ENCODE measurements around the gene ZNF841.
"Not testable (repeated sequence)": the region's sequence is repeated elsewhere in the genome, so short reads cannot be mapped to it uniquely, and the experiment has no call there.

The ZNF841 gene

DNA sequence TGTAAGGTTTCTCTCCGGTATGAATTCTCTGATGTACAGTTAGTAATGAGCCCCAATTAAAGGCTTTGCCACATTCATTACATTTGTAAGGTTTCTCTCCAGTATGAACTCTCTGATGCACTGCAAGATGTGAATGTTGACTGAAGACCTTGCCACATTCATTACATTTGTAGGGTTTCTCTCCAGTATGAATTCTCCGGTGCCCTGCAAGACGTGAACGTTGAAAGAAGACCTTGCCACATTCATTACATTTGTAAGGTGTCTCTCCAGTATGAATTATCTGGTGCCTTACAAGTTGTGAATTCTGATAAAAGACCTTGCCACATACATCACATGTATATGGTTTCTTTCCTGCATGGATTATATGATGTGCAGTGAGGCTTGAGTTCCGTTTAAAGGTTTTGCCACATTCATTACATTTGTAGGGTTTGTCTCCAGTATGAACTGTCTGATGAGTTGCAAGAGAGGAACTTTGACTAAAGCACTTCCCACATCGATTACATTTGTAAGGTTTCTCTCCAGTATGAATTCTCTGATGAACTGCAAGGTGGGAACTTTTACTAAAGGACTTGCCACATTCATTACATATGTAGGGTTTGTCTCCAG lies 29.2 kb downstream of the ZNF841 start:
- no peak for DNase-seq

GRCh38 chr19:52065399-52065798 lies 30.2 kb downstream of the ZNF841 start:
- DNase-seq: no peak

DNA sequence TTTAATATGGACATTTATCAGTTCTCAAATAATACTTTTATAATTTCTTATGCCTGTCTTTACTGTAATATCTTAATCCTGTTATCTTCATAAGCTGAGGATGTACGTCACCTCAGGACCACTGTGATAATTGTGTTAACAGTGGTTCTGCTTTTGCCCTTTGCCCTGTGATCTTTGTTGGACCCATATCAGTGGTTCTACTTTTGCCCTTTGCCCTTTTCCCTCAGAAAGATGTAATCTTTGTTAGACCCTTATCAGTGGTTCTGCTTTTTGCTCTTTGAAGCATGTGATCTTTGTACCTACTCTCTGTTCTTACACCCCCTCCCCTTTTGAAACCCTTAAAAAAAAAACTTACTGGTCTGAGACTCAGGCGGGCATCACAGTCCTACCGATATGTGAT lies 39.1 kb downstream of the ZNF841 start:
- not testable (repeated sequence) for DNase-seq

DNA sequence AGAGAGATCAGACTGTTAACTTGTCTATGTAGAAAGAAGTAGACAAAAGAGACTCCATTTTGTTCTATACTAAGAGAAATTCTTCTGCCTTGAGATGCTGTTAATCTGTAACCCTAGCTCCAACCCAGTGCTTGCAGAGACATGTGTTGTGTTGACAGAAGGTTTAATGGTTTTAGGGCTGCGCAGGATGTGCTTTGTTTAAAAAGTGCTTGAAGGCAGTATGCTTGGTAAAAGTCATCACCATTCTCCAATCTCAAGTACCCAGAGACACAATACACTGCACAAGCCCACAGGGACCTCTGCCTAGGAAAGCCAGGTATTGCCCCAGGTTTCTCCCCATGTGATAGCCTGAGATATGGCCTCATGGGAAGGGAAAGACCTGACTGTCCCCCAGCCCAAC lies 43.8 kb downstream of the ZNF841 start:
- not testable (repeated sequence) for DNase-seq

DNA sequence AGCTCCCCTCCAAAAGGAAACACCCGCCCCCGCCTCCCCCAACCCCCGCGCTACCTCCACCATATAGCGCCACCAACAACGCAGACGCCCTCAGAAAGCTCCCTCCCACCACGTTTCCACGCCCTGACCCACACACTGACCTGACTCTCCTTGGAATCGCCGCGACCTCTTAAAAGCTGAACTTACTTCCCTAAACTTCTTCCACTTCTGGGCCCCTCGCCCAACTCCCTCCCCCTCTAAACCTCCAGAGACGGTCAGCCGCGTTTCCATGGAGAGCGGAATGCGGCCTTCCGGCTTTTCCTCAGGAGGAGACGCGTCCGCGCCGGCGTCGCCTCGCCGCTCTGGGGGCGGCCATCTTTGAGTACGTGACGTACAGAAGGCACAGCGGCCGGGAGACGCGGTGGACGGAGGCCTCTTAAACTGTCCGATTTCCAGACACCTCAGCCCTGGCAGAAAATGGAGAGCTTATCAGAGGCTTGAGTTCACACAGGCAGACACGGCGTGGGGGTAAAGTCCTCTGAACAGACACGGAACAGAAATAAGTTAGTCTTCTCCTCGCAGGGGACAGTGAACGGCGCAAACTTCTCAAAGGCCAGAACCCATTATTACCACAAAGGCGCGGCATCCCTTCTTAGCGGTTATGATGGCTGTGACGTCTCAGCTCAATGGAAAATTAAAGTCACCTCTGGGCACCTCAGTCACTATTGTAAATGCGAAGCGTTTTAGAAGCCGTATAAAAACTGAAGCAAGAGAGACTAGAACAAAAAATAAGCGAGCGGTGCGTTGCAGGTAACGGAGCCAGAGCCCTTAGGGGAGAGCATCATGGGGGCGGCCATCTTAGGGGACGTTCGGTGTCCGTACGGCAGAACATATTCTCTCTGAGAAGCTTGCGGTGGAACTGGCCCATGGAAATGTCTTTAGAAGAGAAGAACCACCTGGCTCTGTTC lies 46.7 kb downstream of the ZNF841 start, which contains the start of gene ZNF432:
ZNF432 (minus strand) TSS at position 284 of the 947 bp plus-strand sequence. CDS start 1,970 bp downstream, outside the sequence.
- peak; percentile 98 for DNase-seq

- DNase-seq: no peak
Observed at GRCh38 chr19:52039169-52039568, 56.4 kb downstream of the ZNF841 start.

DNA sequence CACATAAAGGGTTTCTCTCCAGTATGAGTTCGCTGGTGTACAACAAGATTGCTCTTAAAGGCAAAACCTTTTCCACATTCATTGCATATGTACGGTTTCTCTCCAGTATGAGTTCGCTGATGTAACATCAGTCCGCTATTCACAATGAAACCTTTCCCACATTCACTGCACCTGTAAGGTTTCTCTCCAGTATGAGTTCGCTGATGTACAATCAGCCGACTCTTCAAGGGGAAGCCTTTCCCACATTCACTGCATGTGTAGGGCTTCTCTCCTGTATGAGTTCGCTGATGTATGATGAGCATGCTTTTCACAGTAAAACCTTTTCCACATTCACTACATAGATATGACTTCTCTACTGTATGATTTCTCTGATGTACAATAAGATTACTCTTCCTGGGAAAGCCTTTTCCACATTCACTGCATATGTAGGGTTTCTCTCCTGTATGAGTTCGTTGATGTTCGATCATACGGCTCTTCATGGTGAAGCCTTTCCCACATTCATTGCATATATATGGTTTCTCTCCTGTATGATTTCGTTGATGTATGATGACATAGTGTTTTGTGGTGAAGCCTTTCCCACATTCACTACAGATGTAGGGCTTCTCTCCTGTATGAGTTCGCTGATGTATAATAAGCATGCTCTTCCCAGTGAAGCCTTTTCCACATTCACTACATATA lies 61.4 kb downstream of the ZNF841 start:
- DNase-seq: no peak

GRCh38 chr19:52028780-52029123 lies 66.8 kb downstream of the ZNF841 start:
- no peak for DNase-seq

GRCh38 chr19:52028027-52028779 lies 67.4 kb downstream of the ZNF841 start, which contains the start of gene ZNF614:
Gene ZNF614 (minus strand): TSS chr19:52028379. CDS start chr19:52025745, 2,634 bp downstream.
- peak; percentile 89 to 94 (median 92) for DNase-seq

- not testable (repeated sequence) for DNase-seq
Observed at GRCh38 chr19:52026255-52026990, 69.1 kb downstream of the ZNF841 start.

GRCh38 chr19:52024478-52024877 lies 71.1 kb downstream of the ZNF841 start:
- DNase-seq: not testable (repeated sequence)

DNA sequence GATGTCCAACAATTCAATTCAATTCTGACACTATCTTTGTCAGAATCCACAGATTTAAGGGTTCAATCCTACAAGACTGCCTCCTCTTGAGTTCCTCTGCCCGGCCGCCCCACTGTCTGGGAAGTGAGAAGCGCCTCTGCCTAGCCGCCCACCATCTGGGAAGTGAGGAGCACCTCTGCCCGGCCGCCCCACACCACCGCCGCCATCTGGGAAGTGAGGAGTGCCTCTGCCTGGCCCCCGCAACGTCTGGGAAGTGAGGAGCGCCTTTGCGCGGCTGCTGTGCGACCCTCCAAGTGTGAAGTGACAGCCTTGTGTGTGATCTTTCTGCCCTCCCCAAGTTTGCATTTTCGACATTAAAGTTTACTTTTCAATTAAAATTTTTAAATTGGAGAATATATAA lies 73.4 kb downstream of the ZNF841 start:
- no peak for DNase-seq

DNA sequence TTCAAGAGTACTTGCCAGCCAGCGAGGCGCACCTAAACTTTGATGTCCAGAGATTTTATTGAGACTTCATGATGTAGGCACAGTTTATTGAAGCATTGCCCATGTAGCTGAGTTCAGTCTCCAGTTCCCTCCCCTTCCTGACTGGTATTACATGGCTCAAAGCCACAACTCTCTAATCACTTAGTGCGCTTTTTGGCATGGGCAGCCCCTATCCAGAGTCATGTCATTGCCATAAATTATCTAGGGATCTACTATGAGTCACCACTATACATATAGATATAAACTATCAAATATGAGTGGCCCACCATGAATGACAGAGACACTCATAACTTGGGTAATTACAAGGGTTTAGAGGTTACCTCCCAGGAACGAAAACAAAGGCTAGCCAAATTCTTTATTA lies 75.1 kb downstream of the ZNF841 start:
- DNase-seq: no peak

Data from suppressor macrophage (primary cell).